Cardiac fibroblast (primary cell): ENCODE results near the gene GLS.
A peak's percentile ranks its signal among the peaks of the same experiment; 100 is the strongest.

ENCODE experiments used
- DNase-seq, 2 donors: peaks; one replicate each; pipeline versions ENCODE4 v3.0.0 to v3.0.0-alpha.2; 2010; ENCODE audit warnings: low read depth in 2 of 2
- H3K4me3 ChIP-seq, 2 donors: replicated peaks in 1 of 2; 1 replicate in 1 of 2; 2 replicates in 1 of 2; pipeline ENCODE4 v1.5.1; 2011; ENCODE audit warnings: low read depth in 2 of 2, low read length in 2 of 2, mild to moderate bottlenecking in 2 of 2, moderate library complexity in 1 of 2
- TF ChIP-seq, protein P1 (sequence below): IDR thresholded peaks from one replicate; pipeline ENCODE4 v1.5.1; 2011; ENCODE audit warnings: low read depth, mild to moderate bottlenecking, low read length, inconsistent platforms

The GLS gene

DNA sequence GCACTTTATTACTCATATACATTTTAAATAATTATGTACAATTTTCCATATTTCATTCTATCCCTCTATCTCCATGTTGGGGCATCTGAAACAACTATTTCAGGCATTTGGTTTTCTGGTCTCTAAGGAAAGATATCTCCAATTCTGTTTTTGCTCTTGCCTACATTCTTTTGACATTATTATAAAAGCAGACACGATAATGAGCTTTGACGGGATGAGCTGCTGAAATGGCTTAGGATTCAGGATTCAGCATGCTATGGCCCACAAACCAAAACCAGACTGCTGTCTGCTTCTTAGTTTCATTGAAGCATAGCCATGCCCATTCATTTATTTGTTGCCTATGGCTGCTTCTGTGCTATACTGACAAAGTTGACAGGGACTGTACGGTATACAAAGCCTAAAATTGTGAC is 42.7 kb upstream of the GLS start:
- TF ChIP-seq, protein P1, sequence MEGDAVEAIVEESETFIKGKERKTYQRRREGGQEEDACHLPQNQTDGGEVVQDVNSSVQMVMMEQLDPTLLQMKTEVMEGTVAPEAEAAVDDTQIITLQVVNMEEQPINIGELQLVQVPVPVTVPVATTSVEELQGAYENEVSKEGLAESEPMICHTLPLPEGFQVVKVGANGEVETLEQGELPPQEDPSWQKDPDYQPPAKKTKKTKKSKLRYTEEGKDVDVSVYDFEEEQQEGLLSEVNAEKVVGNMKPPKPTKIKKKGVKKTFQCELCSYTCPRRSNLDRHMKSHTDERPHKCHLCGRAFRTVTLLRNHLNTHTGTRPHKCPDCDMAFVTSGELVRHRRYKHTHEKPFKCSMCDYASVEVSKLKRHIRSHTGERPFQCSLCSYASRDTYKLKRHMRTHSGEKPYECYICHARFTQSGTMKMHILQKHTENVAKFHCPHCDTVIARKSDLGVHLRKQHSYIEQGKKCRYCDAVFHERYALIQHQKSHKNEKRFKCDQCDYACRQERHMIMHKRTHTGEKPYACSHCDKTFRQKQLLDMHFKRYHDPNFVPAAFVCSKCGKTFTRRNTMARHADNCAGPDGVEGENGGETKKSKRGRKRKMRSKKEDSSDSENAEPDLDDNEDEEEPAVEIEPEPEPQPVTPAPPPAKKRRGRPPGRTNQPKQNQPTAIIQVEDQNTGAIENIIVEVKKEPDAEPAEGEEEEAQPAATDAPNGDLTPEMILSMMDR = no peak
- no peak overlapping the region for H3K4me3 ChIP-seq
- DNase-seq = peak in 1 of 2 donors; percentile 55

DNA sequence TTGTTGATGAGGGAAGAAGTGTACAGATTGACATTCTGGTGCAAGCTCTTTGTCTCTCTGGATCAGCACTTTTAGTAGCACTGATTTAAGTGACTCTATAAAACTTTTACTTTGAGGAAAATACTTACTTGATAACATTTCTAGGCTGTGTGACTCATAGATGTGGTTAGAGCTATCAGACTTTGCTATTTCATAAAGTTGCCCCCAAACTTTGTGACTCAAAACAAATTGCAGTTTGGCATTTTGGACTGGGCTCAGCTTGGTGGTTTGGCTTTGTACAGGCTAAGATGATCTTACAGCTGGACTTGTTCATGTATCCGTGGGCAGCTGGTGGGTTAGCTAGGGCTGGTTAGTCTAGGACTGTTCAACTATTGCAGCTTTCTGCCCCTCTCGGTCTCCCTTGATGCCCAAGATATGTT is 42.1 kb upstream of the GLS start:
- peak; percentile 61 to 75 for DNase-seq
- TF ChIP-seq, protein P1 = no peak
- no peak overlapping the region for H3K4me3 ChIP-seq

DNA sequence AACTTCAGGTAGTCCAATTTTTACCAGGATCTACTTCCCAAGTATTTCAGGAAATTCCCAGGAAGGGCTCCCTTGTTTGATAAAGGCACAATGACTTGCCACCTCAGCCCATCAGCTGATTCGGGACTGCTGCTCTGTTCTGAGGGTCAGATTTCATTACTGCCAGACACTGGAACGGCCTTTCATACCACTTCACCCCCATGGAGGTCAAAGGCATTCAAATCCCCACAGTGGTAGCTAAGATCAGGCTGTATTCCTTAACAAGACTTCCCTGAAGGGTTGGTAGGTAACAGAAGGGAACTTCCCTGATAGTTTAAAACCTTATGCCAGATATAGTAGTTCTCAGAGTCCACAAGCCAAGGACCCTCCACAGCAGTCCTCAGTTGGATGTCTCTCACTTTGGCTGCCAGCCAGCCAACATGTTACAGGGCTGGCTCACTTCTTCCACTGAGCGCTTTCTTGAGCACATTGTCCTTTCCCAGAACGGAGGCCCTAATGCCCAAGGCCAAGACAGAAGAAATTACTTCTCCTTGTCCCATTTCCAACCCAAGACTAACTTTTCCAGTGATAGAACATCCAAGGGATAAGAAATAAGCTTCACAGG is 40.0 kb upstream of the GLS start:
- H3K4me3 ChIP-seq = no peak overlapping the region
- TF ChIP-seq, protein P1 = no peak
- no peak for DNase-seq

DNA sequence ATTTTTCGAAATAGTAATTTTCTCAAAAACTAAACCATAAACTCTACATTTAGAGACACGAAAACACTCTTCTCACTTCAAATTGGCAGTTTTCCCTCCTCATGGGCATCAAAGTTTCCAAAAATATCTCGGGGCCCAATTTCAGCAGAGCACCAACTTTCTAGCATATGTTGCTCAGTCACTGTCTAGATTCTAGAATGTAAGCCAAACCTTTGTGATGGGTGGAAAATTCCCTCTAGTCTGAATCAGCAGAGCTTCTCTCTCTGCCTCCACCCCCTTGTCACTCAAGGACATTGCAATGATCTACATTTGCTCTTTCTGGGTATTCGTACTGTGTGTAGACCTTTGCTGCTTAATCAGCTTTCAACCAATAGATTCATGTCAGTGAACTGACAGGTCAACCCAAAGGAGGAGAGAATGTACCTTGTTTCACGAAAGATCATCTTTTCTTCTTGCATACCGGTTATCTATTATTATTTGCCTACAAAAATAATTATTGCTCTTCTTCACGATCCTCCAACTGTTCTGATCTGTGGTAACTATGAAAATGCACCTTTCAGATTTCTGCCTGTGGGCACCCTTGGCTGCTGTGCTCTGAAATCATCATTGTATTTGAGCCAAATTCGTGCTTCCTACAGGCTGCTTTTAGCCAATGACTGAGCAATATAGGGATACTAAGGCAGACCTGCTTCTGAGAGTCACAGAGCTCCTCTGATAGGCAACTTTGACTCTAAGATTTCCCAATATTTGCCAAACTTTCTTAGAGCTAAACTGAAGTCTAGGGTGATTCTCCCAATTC is 38.7 kb upstream of the GLS start:
- no peak overlapping the region for H3K4me3 ChIP-seq
- DNase-seq = peak; percentile 41 to 66
- TF ChIP-seq, protein P1 = no peak

DNA sequence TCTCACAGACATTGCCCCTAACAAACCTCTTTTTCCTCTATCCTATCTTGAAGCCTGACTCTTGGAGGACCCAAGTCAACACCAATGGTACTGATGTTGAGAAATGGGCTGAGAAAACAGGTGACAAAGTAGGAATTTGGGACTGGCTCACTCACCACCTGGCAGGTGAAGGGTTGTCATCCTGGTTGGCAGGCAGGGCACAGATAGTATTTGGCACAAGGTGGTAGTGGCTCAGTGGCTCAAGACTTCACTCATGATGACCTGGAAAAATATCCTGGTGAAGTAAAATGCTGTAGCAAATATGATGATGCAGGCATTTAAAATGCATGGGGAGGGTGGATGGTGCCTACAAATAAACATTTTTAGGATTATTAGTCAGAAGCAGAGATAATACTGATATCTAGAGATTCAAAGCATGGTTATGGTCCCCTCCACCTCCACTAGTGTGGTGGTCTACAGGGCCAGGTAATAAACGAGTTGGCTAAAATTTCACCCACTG is 38.0 kb upstream of the GLS start:
- DNase-seq = no peak
- TF ChIP-seq, protein P1 = no peak
- no peak overlapping the region for H3K4me3 ChIP-seq

DNA sequence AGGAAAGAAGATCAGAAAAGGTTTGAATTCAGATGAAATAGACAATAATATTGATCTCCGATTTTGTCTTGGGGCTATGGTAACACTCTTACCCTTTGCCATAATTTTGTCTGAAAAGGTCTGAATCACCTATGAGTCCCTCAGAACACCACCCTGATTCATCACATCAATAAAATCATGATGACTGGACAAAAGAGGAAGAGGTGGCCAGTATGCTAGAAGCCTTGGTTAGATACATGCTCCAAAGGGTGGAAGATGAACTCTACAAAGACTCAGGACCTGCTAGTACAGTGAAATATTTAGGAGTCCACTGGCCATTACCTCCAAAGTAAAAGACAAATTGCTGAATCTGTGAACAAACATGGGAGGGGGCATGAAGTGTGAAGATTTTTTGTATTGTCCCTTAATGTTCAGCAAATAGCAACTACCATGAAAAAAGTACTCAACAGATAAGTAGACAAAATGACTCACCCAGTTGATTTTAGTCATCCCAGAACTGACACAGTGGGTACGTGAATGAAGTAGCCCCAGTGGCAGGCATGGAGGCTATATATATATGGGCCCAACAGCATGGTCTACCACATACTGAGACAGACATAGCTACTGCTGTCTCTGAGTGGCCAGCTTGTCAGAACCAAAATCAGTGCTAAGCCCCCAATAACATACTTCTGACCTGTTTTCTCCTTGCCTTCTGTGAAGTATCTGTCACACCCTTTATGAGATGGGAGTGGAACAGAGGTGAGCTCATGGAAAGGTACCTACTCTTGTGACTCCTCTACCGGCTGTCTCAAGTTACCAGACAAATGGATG is 36.5 kb upstream of the GLS start:
- peak in 1 of 2 donors; percentile 61 for DNase-seq
- TF ChIP-seq, protein P1 = no peak
- H3K4me3 ChIP-seq = no peak overlapping the region
